Lower lobe of right lung (tissue), 2 donors: ENCODE results near the gene WASHC4. TPM values are rescaled to one million over a fixed set of nuclear protein-coding genes. Genes with fewer than 3 reads are reported as not detected.

Experiments
- ATAC-seq, 2 donors: fragments of 200-7000 bp; cut with Tn5 transposase; one replicate each; pipeline ENCODE4 v1.9.1; 2020 to 2022; ENCODE audit warnings: mild to moderate bottlenecking in 2 of 2, moderate library complexity in 2 of 2
- DNase-seq: peaks from one replicate; pipeline ENCODE4 v3.0.0-alpha.2; 2020
- H3K27ac ChIP-seq: fragments of 200-600 bp; one replicate; pipeline ENCODE4 v1.8.0; 2022
- H3K27me3 ChIP-seq: fragments of 200-600 bp; one replicate; pipeline ENCODE4 v1.8.0; 2022; ENCODE audit warnings: low read depth
- H3K36me3 ChIP-seq: fragments of 200-600 bp; one replicate; pipeline ENCODE4 v1.8.0; 2022; ENCODE audit warnings: mild to moderate bottlenecking
- H3K4me1 ChIP-seq: fragments of 200-600 bp; one replicate; pipeline ENCODE4 v1.8.0; 2022
- H3K4me3 ChIP-seq: fragments of 200-600 bp; one replicate; pipeline ENCODE4 v1.8.0; 2022; ENCODE audit warnings: mild to moderate bottlenecking
- H3K9me3 ChIP-seq: fragments of 200-600 bp; one replicate; pipeline ENCODE4 v1.8.0; 2022
- intact Hi-C: fragments of 100-400 bp; cut with DNase I; formaldehyde crosslinking; loops from one replicate; pipeline ENCODE4 v1.11.0; 2022
- total RNA-seq: library from RNA; stranded (reverse); fragmentation: NEBNext Ultra II Directional; extraction: Animal tissue kit (Norgen Biotek cat#: 25700); gene quantifications from one replicate; pipeline ENCODE4 v1.2.1, GENCODE V29; 2021
- TF ChIP-seq, protein P1 (sequence below): fragments of 200-600 bp; IDR thresholded peaks from one replicate; pipeline ENCODE4 v1.8.0; 2022; ENCODE audit warnings: antibody characterized with exemption, mild to moderate bottlenecking
- donor health status: DM: no; HTN: yes; CAD: no; lungs with severe emphysema.

Gene WASHC4
- total RNA-seq, 1 donor from 2014 or later = 68.9 TPM

DNA sequence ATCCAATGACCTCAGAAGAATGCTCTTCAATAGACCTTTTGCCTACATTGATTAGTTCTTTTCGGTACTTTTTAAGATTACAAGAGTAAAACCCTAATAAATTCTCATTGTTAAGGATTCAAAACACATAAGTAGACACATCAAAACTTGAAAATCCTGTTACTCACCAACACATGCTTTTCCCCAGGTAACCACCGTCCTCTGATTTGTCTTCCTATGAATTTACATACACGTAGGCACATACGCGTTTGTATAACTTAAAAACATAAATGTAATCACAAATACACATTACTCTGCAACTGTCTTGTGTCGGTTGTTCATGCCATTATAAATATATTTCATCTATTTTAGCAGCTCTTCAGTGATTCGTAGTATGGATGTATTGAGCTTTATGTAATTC is 910 bp upstream of the WASHC4 start:
- H3K4me3 ChIP-seq = peak overlapping the region; percentile 89
- ATAC-seq (no peak), DNase-seq (no peak)
- H3K4me1 ChIP-seq = peaks cover 32% of the 10 kb centered on the region
- H3K27ac ChIP-seq = no peak overlapping the region
- intact Hi-C loops = no loop called here
- no peaks in the 10 kb centered on the region for H3K9me3 ChIP-seq
- H3K27me3 ChIP-seq = no peaks in the 10 kb centered on the region
- H3K36me3 ChIP-seq = peaks cover 2% of the 10 kb centered on the region
- TF ChIP-seq, protein P1, sequence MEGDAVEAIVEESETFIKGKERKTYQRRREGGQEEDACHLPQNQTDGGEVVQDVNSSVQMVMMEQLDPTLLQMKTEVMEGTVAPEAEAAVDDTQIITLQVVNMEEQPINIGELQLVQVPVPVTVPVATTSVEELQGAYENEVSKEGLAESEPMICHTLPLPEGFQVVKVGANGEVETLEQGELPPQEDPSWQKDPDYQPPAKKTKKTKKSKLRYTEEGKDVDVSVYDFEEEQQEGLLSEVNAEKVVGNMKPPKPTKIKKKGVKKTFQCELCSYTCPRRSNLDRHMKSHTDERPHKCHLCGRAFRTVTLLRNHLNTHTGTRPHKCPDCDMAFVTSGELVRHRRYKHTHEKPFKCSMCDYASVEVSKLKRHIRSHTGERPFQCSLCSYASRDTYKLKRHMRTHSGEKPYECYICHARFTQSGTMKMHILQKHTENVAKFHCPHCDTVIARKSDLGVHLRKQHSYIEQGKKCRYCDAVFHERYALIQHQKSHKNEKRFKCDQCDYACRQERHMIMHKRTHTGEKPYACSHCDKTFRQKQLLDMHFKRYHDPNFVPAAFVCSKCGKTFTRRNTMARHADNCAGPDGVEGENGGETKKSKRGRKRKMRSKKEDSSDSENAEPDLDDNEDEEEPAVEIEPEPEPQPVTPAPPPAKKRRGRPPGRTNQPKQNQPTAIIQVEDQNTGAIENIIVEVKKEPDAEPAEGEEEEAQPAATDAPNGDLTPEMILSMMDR = no peak

DNA sequence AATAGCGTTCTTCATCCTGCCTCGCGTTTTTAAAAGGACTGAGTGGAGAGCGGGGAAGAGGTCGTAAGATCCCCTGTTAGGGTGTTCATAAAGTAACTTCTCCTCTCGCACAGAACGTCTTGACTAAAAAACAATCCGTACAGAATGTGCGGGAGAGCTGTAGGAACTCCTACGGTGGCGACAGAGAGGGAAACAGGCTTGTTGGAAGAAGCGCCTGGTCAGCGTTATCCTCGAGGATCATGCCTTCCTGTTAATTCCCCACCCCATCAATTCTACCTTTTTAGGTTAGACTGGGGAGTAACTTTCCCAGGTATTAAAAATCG is 399 bp upstream of the WASHC4 start:
- ATAC-seq (peak; percentile 54 to 58), DNase-seq (no peak)
- peaks cover 37% of the 10 kb centered on the region for H3K4me1 ChIP-seq
- no peaks in the 10 kb centered on the region for H3K27me3 ChIP-seq
- H3K4me3 ChIP-seq = peak overlapping the region; percentile 89
- H3K27ac ChIP-seq = peak overlapping the region; percentile 98
- no peaks in the 10 kb centered on the region for H3K9me3 ChIP-seq
- TF ChIP-seq, protein P1 = no peak
- peaks cover 7% of the 10 kb centered on the region for H3K36me3 ChIP-seq
- intact Hi-C loops = no loop called here

DNA sequence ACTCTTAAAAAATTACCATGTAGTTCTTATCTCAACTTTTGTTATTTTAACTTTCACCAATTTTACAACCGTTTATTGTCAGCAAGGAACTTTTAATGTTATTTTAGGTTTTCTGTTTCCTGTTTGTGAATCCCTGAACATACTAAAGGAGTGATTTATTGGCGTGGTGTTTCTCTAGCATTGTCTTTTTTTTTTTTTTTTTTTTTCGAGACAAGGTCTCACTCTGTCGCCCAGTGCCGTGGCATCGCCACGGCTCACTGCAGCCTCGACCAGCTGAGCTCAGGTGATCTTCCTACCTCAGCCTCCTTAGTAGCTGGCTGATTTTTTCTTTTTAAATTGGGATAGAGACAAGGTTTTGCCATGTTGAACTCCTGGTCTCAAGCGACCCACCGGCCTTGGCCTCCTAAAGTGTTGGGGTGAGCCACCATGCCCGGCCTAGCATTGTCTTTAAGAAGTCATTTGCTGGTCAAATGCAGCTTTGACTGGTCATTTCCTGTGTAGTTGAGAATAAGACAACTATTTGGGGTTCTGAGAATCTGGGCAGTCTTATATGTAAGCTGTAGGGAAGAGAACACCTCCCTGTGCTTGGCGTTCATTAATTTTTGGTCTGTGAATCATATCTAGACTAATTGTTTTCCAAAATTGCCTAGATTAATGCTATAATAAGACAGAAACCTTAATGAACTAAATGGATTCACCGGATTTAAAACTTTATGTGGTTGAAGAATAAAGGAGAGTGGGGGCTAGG is 2.1 kb downstream of the WASHC4 start:
- H3K4me1 ChIP-seq = peaks cover 41% of the 10 kb centered on the region
- TF ChIP-seq, protein P1 = no peak
- H3K9me3 ChIP-seq = no peaks in the 10 kb centered on the region
- peak overlapping the region; percentile 98 for H3K27ac ChIP-seq
- intact Hi-C loops = no loop called here
- DNase-seq = no peak
- H3K4me3 ChIP-seq = peak overlapping the region; percentile 89
- no peaks in the 10 kb centered on the region for H3K27me3 ChIP-seq
- H3K36me3 ChIP-seq = peaks cover 27% of the 10 kb centered on the region
- ATAC-seq = no peak

DNA sequence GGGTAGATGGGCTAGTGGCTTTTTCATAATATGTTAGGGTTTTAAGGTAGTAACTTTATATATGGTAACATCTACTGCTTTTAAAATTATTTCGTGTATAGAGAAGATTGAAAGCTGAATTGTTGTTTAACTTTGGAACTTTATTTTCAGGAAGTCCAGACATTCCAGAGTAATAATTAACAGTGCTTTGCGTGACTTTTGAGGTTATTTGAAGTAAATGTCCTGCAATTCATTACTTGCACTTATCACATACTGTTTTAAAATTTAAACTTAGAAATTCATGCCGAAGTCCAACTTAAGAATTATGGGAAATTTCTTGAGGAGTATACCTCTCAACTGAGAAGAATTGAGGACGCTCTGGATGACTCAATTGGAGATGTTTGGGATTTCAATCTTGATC is 3.3 kb downstream of the WASHC4 start:
- H3K9me3 ChIP-seq = no peaks in the 10 kb centered on the region
- H3K4me3 ChIP-seq = no peak overlapping the region
- peaks cover 39% of the 10 kb centered on the region for H3K36me3 ChIP-seq
- ATAC-seq (no peak), DNase-seq (no peak)
- intact Hi-C loops = no loop called here
- H3K4me1 ChIP-seq = peaks cover 41% of the 10 kb centered on the region
- H3K27ac ChIP-seq = no peak overlapping the region
- TF ChIP-seq, protein P1 = no peak
- no peaks in the 10 kb centered on the region for H3K27me3 ChIP-seq

DNA sequence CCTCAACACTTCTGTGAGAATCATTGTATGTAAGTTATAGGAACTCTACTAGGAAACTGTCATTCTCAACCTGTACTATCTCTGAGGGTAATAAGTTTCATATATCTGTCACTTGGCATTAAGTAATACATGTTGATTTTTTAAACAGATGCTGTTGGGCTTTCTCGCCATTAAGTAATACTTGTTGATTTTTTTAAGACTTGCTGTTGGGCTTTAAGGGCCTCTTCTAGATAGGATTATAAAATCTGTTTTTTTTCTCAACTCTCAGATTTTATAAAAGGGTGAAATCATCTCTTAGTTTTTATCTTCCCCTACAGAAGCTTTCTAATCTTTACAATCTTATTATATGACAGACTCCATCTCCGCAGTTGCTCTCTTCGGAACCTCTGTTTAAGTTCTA is 5.6 kb downstream of the WASHC4 start:
- H3K27me3 ChIP-seq = no peaks in the 10 kb centered on the region
- no peak for DNase-seq
- ATAC-seq = no peak
- intact Hi-C loops = no loop called here
- no peak overlapping the region for H3K4me3 ChIP-seq
- peaks cover 61% of the 10 kb centered on the region for H3K36me3 ChIP-seq
- H3K9me3 ChIP-seq = no peaks in the 10 kb centered on the region
- H3K4me1 ChIP-seq = peaks cover 41% of the 10 kb centered on the region
- no peak overlapping the region for H3K27ac ChIP-seq
- TF ChIP-seq, protein P1 = no peak
